K562 (cell line): ENCODE data around the gene CDS1. TPM values are rescaled to one million over a fixed set of nuclear protein-coding genes. Genes with fewer than 3 reads are reported as not detected.

ENCODE experiments used
- ATAC-seq: fragments of 200-7000 bp; cut with Tn5 transposase; 3 replicates; pipeline ENCODE4 v1.9.1; 2020; ENCODE audit warnings: moderate library complexity
- BruUV-seq: library from RNA; stranded (reverse); fragments of 400-500 nt; replicated peaks from 2 replicates; lab custom pipeline; 2021; lab: Mats Ljungman, UMichigan
- CTCF ChIA-PET: fragments of 300-600 bp; formaldehyde crosslinking; extraction: SDS; loops from one replicate; lab custom pipeline; 2021; ENCODE audit warnings: low intra/inter-chr PET ratio; lab: Yijun Ruan, JAX
- POLR2A ChIA-PET: fragments of 300-600, 350-650 bp; sonication (Branson Sonifier 250); formaldehyde crosslinking; extraction: SDS; loops from one replicate; lab custom pipeline; 2021; ENCODE audit warnings: antibody characterized with exemption, inconsistent platforms; lab: Yijun Ruan, JAX
- DNase-seq, 4 experiments: peaks; one replicate each; pipeline versions ENCODE4 v3.0.0 to v3.0.0-alpha.2; 2011 to 2018; ENCODE audit warnings: low spot score in 3 of 4, mixed read lengths in 3 of 4; ENCODE audit errors: extremely low read depth in 1 of 4
- FAIRE-seq: peaks from 2 replicates; lab custom pipeline; 2011; peaks lifted over from hg19 to GRCh38; lab: Jason Lieb, UNC
- H2AFZ ChIP-seq: 2 replicates; pipeline ENCODE4 v1.6.0; 2011; ENCODE audit warnings: low read depth, low read length, control low read depth, inconsistent platforms
- H3K27ac ChIP-seq: fragments of 200-600 bp; 3 replicates; pipeline ENCODE4 v1.8.0; 2011; ENCODE audit warnings: low read depth, mild to moderate bottlenecking, control low read depth, inconsistent platforms, low read length, moderate library complexity, mixed read lengths; ENCODE audit errors: extremely low read depth
- H3K27me3 ChIP-seq, 2 experiments: fragments of 300-600 bp in 1 of 2; 2 replicates in 1 of 2; 3 replicates in 1 of 2; pipeline versions ENCODE4 v1.6.0 to v1.8.0; 2011; ENCODE audit warnings: inconsistent platforms in 2 of 2, low read length in 2 of 2, mild to moderate bottlenecking in 1 of 2, mixed read lengths in 1 of 2, moderate library complexity in 1 of 2; ENCODE audit not compliant: control insufficient read depth in 2 of 2, insufficient read depth in 2 of 2
- H3K36me3 ChIP-seq: fragments of 300-600 bp; 3 replicates; pipeline ENCODE4 v1.8.0; 2011; ENCODE audit warnings: mild to moderate bottlenecking, low read length, inconsistent platforms; ENCODE audit not compliant: control insufficient read depth, insufficient read depth
- H3K4me1 ChIP-seq, 2 experiments: fragments of 200-600 bp in 1 of 2; replicated peaks in 1 of 2; 2 replicates in 1 of 2; 3 replicates in 1 of 2; pipeline versions ENCODE4 v1.5.1 to v1.8.0; 2011; ENCODE audit warnings: inconsistent platforms in 2 of 2, low read length in 2 of 2, mild to moderate bottlenecking in 1 of 2, mixed read lengths in 1 of 2, moderate library complexity in 1 of 2; ENCODE audit not compliant: control insufficient read depth in 2 of 2, insufficient read depth in 2 of 2
- H3K4me2 ChIP-seq: 2 replicates; pipeline ENCODE4 v1.6.1; 2011; ENCODE audit warnings: low read length, control low read depth, inconsistent platforms, mixed read lengths; ENCODE audit not compliant: insufficient read depth
- H3K4me3 ChIP-seq: fragments of 200-600 bp; sonication (generic), shearing (Covaris generic); 2 replicates; pipeline ENCODE4 v1.5.1; 2016; ENCODE audit warnings: control low read depth, inconsistent platforms
- H3K79me2 ChIP-seq: fragments of 200-600 bp; 3 replicates; pipeline ENCODE4 v1.8.0; 2011; ENCODE audit warnings: low read length, inconsistent platforms; ENCODE audit not compliant: control insufficient read depth, insufficient read depth
- H3K9ac ChIP-seq, 2 experiments: 2 replicates each; pipeline versions ENCODE4 v1.6.0 to v1.6.1; 2011; ENCODE audit warnings: low read depth in 2 of 2, low read length in 2 of 2, control low read depth in 1 of 2, inconsistent platforms in 1 of 2, mild to moderate bottlenecking in 1 of 2, mixed read lengths in 1 of 2; ENCODE audit not compliant: insufficient read depth in 1 of 2
- H3K9me1 ChIP-seq: one replicate; pipeline ENCODE4 v1.6.0; 2011; ENCODE audit warnings: inconsistent platforms, mild to moderate bottlenecking, low read length, moderate library complexity; ENCODE audit not compliant: control insufficient read depth, insufficient read depth
- H3K9me3 ChIP-seq: replicated peaks from 2 replicates; pipeline ENCODE4 v1.5.1; 2011; ENCODE audit warnings: low read depth, low read length, inconsistent platforms; ENCODE audit not compliant: control insufficient read depth, insufficient read depth
- H4K20me1 ChIP-seq: replicated peaks from 2 replicates; pipeline ENCODE4 v1.6.1; 2011; ENCODE audit warnings: low read length, inconsistent platforms, mixed read lengths; ENCODE audit not compliant: control insufficient read depth, insufficient read depth
- HSF4 ChIP-seq: fragments of 250-450 bp; sonication (Bioruptor Pico); IDR thresholded peaks from 2 replicates; pipeline ENCODE4 v2.1.2; 2022; ENCODE audit warnings: mild to moderate bottlenecking, moderate library complexity, borderline replicate concordance
- NONO ChIP-seq, 2 experiments: fragments of 200-400 bp in 1 of 2; fragments of 450-650 bp in 1 of 2; formaldehyde crosslinking in 1 of 2; IDR thresholded peaks; 2 replicates each; pipeline ENCODE4 v1.6.1; 2017; ENCODE audit warnings: low read depth in 2 of 2, mild to moderate bottlenecking in 2 of 2, moderate library complexity in 2 of 2, low read length in 1 of 2
- PCBP2 ChIP-seq: fragments of 200-400 bp; formaldehyde crosslinking; IDR thresholded peaks from 2 replicates; pipeline ENCODE4 v1.6.1; 2018; ENCODE audit warnings: low read length, low read depth, mild to moderate bottlenecking, moderate library complexity; ENCODE audit not compliant: poor library complexity, severe bottlenecking
- SMARCA4 ChIP-seq: fragments of 450-650 bp; IDR thresholded peaks from 2 replicates; pipeline ENCODE4 v1.6.1; 2016
- STAT5B ChIP-seq: fragments of 250-450 bp; sonication (Bioruptor Pico); IDR thresholded peaks from 2 replicates; pipeline ENCODE4 v1.8.0; 2021; ENCODE audit warnings: mild to moderate bottlenecking, inconsistent platforms
- ZFPM2 ChIP-seq: fragments of 250-450 bp; sonication (Bioruptor Pico); IDR thresholded peaks from 2 replicates; pipeline ENCODE4 v1.5.1; 2022; ENCODE audit warnings: mild to moderate bottlenecking
- ZNF77 ChIP-seq: fragments of 250-450 bp; sonication (Bioruptor Pico); IDR thresholded peaks from 2 replicates; pipeline ENCODE4 v1.5.0; 2020
- ZZZ3 ChIP-seq: fragments of 450-650 bp; IDR thresholded peaks from 2 replicates; pipeline ENCODE4 v1.6.1; 2016; ENCODE audit warnings: antibody characterized with exemption, mild to moderate bottlenecking, moderate library complexity
- WGBS: fragments of 100-300 bp; shearing (Covaris generic); methylation state at CpG from one replicate; pipeline ENCODE4 v1.1.6; 2016; ENCODE audit warnings: low coverage, mixed read lengths; ENCODE audit not compliant: insufficient coverage; ENCODE audit errors: missing lambda C conversion rate; 5-methylcytosine and 5-hydroxymethylcytosine counted together
- in situ Hi-C: fragments of 300-500 bp; cut with MboI; formaldehyde crosslinking; loops from 4 replicates; pipeline ENCODE4 v1.15.0; 2018; ENCODE audit warnings: inconsistent platforms, mixed read lengths
- intact Hi-C: fragments of 100-400 bp; cut with micrococcal nuclease; formaldehyde crosslinking; loops from 2 replicates; pipeline ENCODE4 v1.14.2; 2022
- polyA plus RNA-seq, 8 experiments: library from polyadenylated mRNA; depleted of rRNA in 4 of 8; stranded (reverse) in 5 of 8; unstranded in 3 of 8; fragments of >200 nt; fragmentation: Nextera tagmentation in 2 of 8; fragmentation: Illumina TruSeq in 1 of 8; extraction: Ambion mirVana in 2 of 8; extraction: Trizol in 1 of 8; gene quantifications; 2 replicates each; pipeline versions ENCODE4 v1.2.1 to v1.2.3, GENCODE V29; 2011 to 2014; ENCODE audit warnings: inconsistent platforms in 1 of 8, missing spikeins in 1 of 8
- total RNA-seq, 7 experiments: library from RNA; depleted of rRNA in 6 of 7; stranded (reverse); fragments of >200 nt in 6 of 7; fragmentation: Illumina TruSeq in 2 of 7; extraction: Trizol in 2 of 7; gene quantifications; 2 replicates each; pipeline versions ENCODE4 v1.2.1 to v1.2.3, GENCODE V29; 2011 to 2021; ENCODE audit warnings: low replicate concordance in 1 of 7
- TF ChIP-seq, protein P1 (sequence below): fragments of 450-650 bp; formaldehyde crosslinking; IDR thresholded peaks from 2 replicates; pipeline ENCODE4 v1.4.0; 2020; ENCODE audit warnings: mild to moderate bottlenecking, moderate library complexity
- TF ChIP-seq, protein P2 (sequence below): fragments of 250-450 bp; sonication (Bioruptor Pico); IDR thresholded peaks from 2 replicates; pipeline ENCODE4 v1.5.0; 2021; ENCODE audit warnings: mild to moderate bottlenecking, borderline replicate concordance

Gene CDS1
- total and polyA plus RNA-seq, 9 of the 15 experiments (the other 6 are each of a cell fraction or from before 2014, with no cell fraction given): 0.04 to 0.42 (median 0.15) TPM

DNA sequence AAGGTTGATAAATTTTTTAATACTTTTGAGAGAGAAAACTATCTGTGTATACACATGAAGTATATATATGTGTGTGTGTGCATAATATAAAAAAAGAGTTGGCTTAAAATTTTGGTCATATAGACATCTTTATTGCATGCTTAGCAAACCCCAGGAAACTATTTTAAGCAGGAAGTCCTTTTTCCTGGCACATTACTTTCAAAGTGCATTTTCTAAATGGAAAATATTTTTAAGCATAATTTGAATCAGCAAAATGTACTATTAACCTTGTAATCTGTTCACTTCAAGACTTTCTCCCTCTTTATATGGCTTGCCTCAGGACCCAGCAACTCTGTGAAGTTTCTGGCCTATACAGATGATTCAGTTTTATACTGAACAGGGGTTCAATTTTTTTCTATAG lies 106.3 kb downstream of the CDS1 start (continued):
- TF ChIP-seq, protein P1, sequence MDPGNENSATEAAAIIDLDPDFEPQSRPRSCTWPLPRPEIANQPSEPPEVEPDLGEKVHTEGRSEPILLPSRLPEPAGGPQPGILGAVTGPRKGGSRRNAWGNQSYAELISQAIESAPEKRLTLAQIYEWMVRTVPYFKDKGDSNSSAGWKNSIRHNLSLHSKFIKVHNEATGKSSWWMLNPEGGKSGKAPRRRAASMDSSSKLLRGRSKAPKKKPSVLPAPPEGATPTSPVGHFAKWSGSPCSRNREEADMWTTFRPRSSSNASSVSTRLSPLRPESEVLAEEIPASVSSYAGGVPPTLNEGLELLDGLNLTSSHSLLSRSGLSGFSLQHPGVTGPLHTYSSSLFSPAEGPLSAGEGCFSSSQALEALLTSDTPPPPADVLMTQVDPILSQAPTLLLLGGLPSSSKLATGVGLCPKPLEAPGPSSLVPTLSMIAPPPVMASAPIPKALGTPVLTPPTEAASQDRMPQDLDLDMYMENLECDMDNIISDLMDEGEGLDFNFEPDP (CRISPR knock-in tag): no peak
- TF ChIP-seq NONO (IDR thresholded peaks at IDR 0.05; ENCODE audit: low read depth in 2 of 2, low read length in 1 of 2) (no peak), ZNF77 (CRISPR knock-in tag) (no peak)
- TF ChIP-seq, all 486 proteins: peak for 0

DNA sequence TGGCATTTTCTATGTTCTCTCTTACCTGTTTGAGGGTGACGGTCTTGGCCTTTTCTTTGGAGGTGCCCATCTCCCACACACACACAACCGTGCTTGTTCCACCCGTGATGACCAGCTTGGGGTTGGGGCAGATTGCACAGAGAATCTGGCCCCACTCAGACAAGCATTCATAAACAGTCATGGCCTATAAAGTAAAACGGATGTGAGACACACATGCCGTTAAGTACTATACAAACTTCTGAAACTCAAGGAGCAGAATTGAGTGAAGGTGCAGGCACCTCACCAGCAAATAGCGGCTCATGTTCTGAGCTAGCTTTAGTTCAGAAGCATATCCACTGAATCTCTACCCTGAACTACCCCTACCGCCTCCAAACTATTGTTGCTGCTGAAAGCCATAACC lies 107.6 kb downstream of the CDS1 start:
- ATAC-seq: no peak
- H3K4me2 ChIP-seq: no peak overlapping the region
- no peak overlapping the region for H3K9ac ChIP-seq
- BruUV-seq: no TSS peak
- no peak for FAIRE-seq
- no peaks in the 10 kb centered on the region; a peak in 2 of 5 replicates for H3K4me1 ChIP-seq
- DNase-seq: no peak
- H3K9me3 ChIP-seq: no peaks in the 10 kb centered on the region
- H3K27ac ChIP-seq: no peak overlapping the region
- WGBS: 39% methylated on average over 7 of the region's 7 CpGs
- H3K36me3 ChIP-seq: no peaks in the 10 kb centered on the region
- no peaks in the 10 kb centered on the region for H4K20me1 ChIP-seq
- POLR2A ChIA-PET: no interaction called here
- no peaks in the 10 kb centered on the region for H3K27me3 ChIP-seq
- CTCF ChIA-PET: no interaction called here
- no peaks in the 10 kb centered on the region for H3K9me1 ChIP-seq
- H3K79me2 ChIP-seq: no peaks in the 10 kb centered on the region
- H3K4me3 ChIP-seq: no peak overlapping the region
- in situ Hi-C loops (no loop called here), intact Hi-C loops (no loop called here)
- H2AFZ ChIP-seq: no peak overlapping the region; the same call in 1 of the 2 replicates
- TF ChIP-seq HSF4 (CRISPR knock-in tag) (no peak), SMARCA4 (no peak), PCBP2 (no peak), ZZZ3 (no peak), ZFPM2 (CRISPR knock-in tag) (no peak), STAT5B (no peak)
- TF ChIP-seq, protein P2, sequence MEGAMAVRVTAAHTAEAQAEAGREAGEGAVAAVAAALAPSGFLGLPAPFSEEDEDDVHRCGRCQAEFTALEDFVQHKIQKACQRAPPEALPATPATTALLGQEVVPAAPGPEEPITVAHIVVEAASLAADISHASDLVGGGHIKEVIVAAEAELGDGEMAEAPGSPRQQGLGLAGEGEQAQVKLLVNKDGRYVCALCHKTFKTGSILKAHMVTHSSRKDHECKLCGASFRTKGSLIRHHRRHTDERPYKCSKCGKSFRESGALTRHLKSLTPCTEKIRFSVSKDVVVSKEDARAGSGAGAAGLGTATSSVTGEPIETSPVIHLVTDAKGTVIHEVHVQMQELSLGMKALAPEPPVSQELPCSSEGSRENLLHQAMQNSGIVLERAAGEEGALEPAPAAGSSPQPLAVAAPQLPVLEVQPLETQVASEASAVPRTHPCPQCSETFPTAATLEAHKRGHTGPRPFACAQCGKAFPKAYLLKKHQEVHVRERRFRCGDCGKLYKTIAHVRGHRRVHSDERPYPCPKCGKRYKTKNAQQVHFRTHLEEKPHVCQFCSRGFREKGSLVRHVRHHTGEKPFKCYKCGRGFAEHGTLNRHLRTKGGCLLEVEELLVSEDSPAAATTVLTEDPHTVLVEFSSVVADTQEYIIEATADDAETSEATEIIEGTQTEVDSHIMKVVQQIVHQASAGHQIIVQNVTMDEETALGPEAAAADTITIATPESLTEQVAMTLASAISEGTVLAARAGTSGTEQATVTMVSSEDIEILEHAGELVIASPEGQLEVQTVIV (CRISPR knock-in tag): no peak
